Activated T-helper 1 cell treated with anti-CD3 and anti-CD28 coated beads, Interleukin-12 subunit alpha, Interleukin-12 subunit beta, Interleukin-2, Interleukin-4 antibody, amounts not matched to agents 30 ng/mL and 10 ng/mL and 1 ng/mL, durations not matched to agents 14 hours and 24 hours and 36 hours (primary cell): ENCODE results near the gene PCAT7. TPM values are rescaled to one million over a fixed set of nuclear protein-coding genes. Genes with fewer than 3 reads are reported as not detected.
"Not testable (repeated sequence)": the region's sequence is repeated elsewhere in the genome, so short reads cannot be mapped to it uniquely, and the experiment has no call there.

Source experiments
- DNase-seq: peaks from one replicate; pipeline ENCODE4 v3.0.0; 2021; ENCODE audit warnings: low spot score
- H3K27ac Mint-ChIP-seq: one replicate; pipeline ENCODE4 v1.8.0; 2021; ENCODE audit warnings: mild to moderate bottlenecking, mixed read lengths
- H3K27me3 Mint-ChIP-seq: one replicate; pipeline ENCODE4 v1.8.0; 2022; ENCODE audit warnings: mild to moderate bottlenecking, moderate library complexity, mixed read lengths; ENCODE audit not compliant: insufficient read depth
- H3K36me3 Mint-ChIP-seq: one replicate; pipeline ENCODE4 v1.8.0; 2021; ENCODE audit warnings: low read depth, mixed read lengths
- H3K4me1 Mint-ChIP-seq: one replicate; pipeline ENCODE4 v1.8.0; 2021; ENCODE audit warnings: low read depth, mixed read lengths
- H3K4me3 Mint-ChIP-seq: one replicate; pipeline ENCODE4 v1.8.0; 2021; ENCODE audit warnings: mild to moderate bottlenecking, moderate library complexity, mixed read lengths
- H3K9me3 Mint-ChIP-seq: one replicate; pipeline ENCODE4 v1.8.0; 2021; ENCODE audit warnings: mixed read lengths
- intact Hi-C: fragments of 100-400 bp; cut with micrococcal nuclease; formaldehyde crosslinking; loops from one replicate; pipeline ENCODE4 v1.15.1; 2024
- total RNA-seq: library from RNA; stranded (reverse); gene quantifications from 2 replicates; pipeline ENCODE4 v1.2.3, GENCODE V29; 2022

PCAT7 gene
- total RNA-seq, 1 donor from 2014 or later = not detected

DNA sequence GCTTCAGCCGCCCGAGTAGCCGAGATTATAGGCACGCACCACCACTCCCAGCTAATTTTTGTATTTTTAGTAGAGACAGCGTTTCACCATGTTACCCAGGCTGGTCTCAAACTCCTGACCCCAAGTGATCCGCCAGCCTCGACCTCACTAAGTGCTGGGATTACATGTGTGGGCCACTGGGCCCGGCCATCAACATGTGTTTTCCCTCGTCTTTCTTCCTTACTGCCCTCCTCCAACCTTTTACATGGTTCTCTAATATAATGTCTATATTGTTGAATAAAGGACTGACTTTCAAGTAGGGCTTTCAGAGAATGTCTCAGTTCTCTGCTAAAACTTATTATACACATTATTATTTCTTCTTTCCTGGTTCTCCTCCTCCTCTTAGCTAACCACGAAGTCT is 21.3 kb upstream of the PCAT7 start:
- no peaks in the 10 kb centered on the region for H3K9me3 Mint-ChIP-seq
- H3K36me3 Mint-ChIP-seq = no peaks in the 10 kb centered on the region
- no peaks in the 10 kb centered on the region for H3K4me1 Mint-ChIP-seq
- H3K4me3 Mint-ChIP-seq = no peak overlapping the region
- intact Hi-C loops = no loop called here
- no peak for DNase-seq
- no peak overlapping the region for H3K27ac Mint-ChIP-seq
- peaks cover 18% of the 10 kb centered on the region for H3K27me3 Mint-ChIP-seq

DNA sequence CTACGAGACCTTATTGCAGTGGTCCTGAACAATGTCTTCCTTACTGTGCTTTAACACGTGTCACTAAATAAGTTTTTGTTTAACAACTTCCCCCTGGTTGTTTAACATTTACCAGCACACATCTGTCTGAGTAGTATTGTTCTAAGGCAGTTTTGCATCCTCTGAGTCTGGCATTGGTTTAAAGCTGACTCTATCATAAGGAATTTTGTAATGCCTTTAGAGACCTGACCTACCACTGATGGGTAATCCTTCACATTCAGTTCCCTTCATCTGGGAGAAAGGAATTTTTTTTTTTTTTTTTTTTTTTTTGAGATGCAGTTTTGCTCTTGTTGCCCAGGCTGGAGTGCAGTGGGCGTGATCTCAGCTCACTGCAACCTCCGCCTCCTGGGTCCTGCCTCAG is 20.0 kb upstream of the PCAT7 start:
- intact Hi-C loops = no loop called here
- no peak for DNase-seq
- Mint-ChIP-seq H3K36me3 (no peaks in the 10 kb centered on the region), H3K27ac (no peak overlapping the region), H3K27me3 (peaks cover 15% of the 10 kb centered on the region), H3K4me1 (no peaks in the 10 kb centered on the region), H3K4me3 (no peak overlapping the region), H3K9me3 (no peaks in the 10 kb centered on the region)

GRCh38 chr9:94538908-94539307 is 16.0 kb upstream of the PCAT7 start:
- DNase-seq = no peak
- no peak overlapping the region for H3K27ac Mint-ChIP-seq
- H3K9me3 Mint-ChIP-seq = no peaks in the 10 kb centered on the region
- H3K4me3 Mint-ChIP-seq = no peak overlapping the region
- intact Hi-C loops = no loop called here
- peaks cover 2% of the 10 kb centered on the region for H3K27me3 Mint-ChIP-seq
- H3K4me1 Mint-ChIP-seq = no peaks in the 10 kb centered on the region
- H3K36me3 Mint-ChIP-seq = no peaks in the 10 kb centered on the region

DNA sequence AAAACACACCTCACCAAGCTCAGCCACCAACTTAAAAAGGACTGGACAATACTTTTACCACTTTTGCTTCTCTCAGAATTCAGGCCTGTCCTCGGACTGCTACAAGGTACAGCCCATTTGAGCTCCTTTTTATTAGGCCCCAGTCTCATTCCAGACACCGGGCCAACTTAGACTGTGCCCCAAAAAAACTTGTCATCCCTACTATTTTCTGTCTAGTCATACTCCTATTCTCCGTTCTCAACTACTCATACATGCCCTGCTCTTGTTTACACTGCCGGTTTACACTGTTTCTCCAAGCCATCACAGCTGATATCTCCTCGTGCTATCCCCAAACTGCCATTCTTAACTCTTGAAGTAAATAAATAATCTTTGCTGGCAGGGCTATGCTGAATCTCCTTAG is 10.5 kb upstream of the PCAT7 start:
- peaks cover 13% of the 10 kb centered on the region for H3K27me3 Mint-ChIP-seq
- H3K4me1 Mint-ChIP-seq, H3K36me3 Mint-ChIP-seq, intact Hi-C loops, H3K9me3 Mint-ChIP-seq, H3K4me3 Mint-ChIP-seq, H3K27ac Mint-ChIP-seq, DNase-seq: not testable (repeated sequence)

- intact Hi-C loops = no loop called here
- Mint-ChIP-seq H3K4me1 (no peaks in the 10 kb centered on the region), H3K27me3 (peaks cover 16% of the 10 kb centered on the region), H3K4me3 (no peak overlapping the region), H3K27ac (no peak overlapping the region), H3K36me3 (no peaks in the 10 kb centered on the region), H3K9me3 (no peaks in the 10 kb centered on the region)
- DNase-seq = no peak
Observed at GRCh38 chr9:94545940-94546339, 8.9 kb upstream of the PCAT7 start.

DNA sequence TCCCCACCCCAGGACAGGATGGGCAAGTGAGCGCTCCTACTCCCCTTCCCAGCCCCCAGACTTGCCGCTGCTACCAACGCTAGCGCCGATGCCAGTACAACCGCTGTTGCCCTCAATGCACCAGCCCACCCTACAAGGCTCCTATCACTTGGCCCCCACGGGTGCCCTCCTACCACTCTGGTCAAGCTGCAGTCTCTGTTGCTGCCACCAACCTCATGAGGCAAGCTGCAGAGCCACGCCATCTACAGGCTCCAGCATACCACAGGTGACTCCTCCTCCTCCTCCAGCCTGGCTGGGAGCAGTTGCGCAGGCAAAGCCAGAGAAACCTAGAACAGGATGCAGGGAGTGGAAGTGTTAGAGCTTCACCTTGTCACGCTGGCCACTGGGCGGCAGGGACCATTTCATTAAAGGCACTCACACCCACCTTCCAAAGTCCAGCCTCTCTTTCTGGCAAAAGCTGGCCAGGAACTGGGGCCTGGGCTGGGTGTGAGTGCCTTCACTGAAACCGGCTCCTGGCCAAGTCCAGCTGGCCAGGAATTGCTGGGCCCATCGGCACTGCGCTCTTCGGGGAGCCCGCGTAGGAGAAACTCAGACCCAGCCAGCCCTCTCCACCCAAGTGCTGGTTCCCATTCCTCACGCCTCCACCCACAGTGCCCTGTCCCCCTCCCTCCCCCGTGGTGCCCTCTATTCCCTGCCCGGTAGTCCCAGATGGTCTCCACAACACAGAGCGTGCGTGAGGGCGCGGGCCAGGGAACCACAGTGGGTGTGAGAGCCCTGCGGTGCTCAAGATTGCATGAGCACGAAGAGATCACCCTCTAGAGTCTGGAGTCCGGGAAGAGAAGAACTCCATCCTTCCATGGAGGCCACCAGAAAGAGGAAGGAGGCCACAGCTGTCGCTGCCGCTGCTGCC is 1.6 kb upstream of the PCAT7 start:
- intact Hi-C loops = no loop called here
- Mint-ChIP-seq H3K36me3 (no peaks in the 10 kb centered on the region), H3K27me3 (peaks cover 14% of the 10 kb centered on the region), H3K9me3 (no peaks in the 10 kb centered on the region), H3K4me1 (no peaks in the 10 kb centered on the region), H3K4me3 (no peak overlapping the region), H3K27ac (no peak overlapping the region)
- no peak for DNase-seq

DNA sequence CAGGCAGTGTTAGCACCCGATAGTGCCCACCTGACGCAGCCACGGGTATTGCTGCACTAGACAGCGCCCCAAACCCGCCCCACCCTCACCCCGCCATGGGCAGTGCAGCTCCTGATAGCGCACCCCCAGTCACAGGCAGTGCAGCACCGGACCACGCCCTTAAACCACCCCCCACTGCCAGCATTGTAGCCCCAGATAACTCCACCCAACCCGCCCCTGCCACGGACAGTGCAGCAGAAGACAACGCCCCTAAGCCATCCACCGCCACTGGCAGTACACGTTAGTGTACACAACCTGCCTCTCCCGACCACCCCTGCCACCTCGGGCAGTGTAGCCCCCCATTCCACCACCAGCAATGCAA is 825 bp upstream of the PCAT7 start:
- Mint-ChIP-seq H3K4me3 (no peak overlapping the region), H3K9me3 (no peaks in the 10 kb centered on the region), H3K27ac (no peak overlapping the region), H3K36me3 (no peaks in the 10 kb centered on the region), H3K27me3 (peaks cover 12% of the 10 kb centered on the region), H3K4me1 (no peaks in the 10 kb centered on the region)
- intact Hi-C loops = loop anchor here (1.0 kb wide), 1 partner anchor 49 kb away; no protein-coding TSS in a partner anchor
- no peak for DNase-seq

GRCh38 chr9:94557376-94557775 is 2.5 kb downstream of the PCAT7 start:
- no peaks in the 10 kb centered on the region for H3K36me3 Mint-ChIP-seq
- no peak overlapping the region for H3K27ac Mint-ChIP-seq
- DNase-seq = no peak
- no peaks in the 10 kb centered on the region for H3K4me1 Mint-ChIP-seq
- intact Hi-C loops = no loop called here
- H3K4me3 Mint-ChIP-seq = no peak overlapping the region
- peaks cover 4% of the 10 kb centered on the region for H3K27me3 Mint-ChIP-seq
- H3K9me3 Mint-ChIP-seq = no peaks in the 10 kb centered on the region

GRCh38 chr9:94560237-94560636 is 5.4 kb downstream of the PCAT7 start:
- intact Hi-C loops = no loop called here
- no peak for DNase-seq
- peaks cover 4% of the 10 kb centered on the region for H3K27me3 Mint-ChIP-seq
- H3K27ac Mint-ChIP-seq = no peak overlapping the region
- H3K9me3 Mint-ChIP-seq = no peaks in the 10 kb centered on the region
- no peaks in the 10 kb centered on the region for H3K4me1 Mint-ChIP-seq
- no peaks in the 10 kb centered on the region for H3K36me3 Mint-ChIP-seq
- H3K4me3 Mint-ChIP-seq = no peak overlapping the region

DNA sequence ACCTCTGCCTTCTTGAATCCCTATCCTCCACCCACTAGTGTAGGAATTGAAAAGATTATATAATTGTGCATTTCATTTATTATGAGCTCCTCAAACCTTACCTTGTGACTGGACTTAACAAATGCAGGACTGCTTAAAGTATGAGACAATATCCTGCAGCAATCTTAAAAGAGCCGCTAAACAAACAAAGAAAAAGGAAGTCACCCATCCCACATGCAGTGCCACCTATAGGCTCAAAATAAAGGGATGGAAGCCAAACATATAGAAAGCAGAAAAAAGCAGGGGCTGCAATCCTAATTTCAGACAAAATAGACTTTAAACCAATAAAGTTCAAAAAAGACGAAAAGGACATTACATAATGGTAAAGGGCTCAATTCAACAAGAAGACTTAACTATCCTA is 8.7 kb downstream of the PCAT7 start:
- no peaks in the 10 kb centered on the region for H3K4me1 Mint-ChIP-seq
- no peak overlapping the region for H3K27ac Mint-ChIP-seq
- no peak for DNase-seq
- peaks cover 4% of the 10 kb centered on the region for H3K27me3 Mint-ChIP-seq
- H3K36me3 Mint-ChIP-seq = no peaks in the 10 kb centered on the region
- intact Hi-C loops = no loop called here
- H3K4me3 Mint-ChIP-seq = no peak overlapping the region
- no peaks in the 10 kb centered on the region for H3K9me3 Mint-ChIP-seq

- H3K9me3 Mint-ChIP-seq, H3K27me3 Mint-ChIP-seq, H3K4me3 Mint-ChIP-seq, intact Hi-C loops, H3K4me1 Mint-ChIP-seq, H3K36me3 Mint-ChIP-seq, DNase-seq, H3K27ac Mint-ChIP-seq: not testable (repeated sequence)
Observed at GRCh38 chr9:94564279-94564678, 9.4 kb downstream of the PCAT7 start.

GRCh38 chr9:94566550-94566949 is 11.7 kb downstream of the PCAT7 start:
- Mint-ChIP-seq H3K4me1 (no peaks in the 10 kb centered on the region), H3K27me3 (peaks cover 4% of the 10 kb centered on the region), H3K9me3 (no peaks in the 10 kb centered on the region), H3K4me3 (no peak overlapping the region), H3K36me3 (no peaks in the 10 kb centered on the region), H3K27ac (no peak overlapping the region)
- no peak for DNase-seq
- intact Hi-C loops = no loop called here

DNA sequence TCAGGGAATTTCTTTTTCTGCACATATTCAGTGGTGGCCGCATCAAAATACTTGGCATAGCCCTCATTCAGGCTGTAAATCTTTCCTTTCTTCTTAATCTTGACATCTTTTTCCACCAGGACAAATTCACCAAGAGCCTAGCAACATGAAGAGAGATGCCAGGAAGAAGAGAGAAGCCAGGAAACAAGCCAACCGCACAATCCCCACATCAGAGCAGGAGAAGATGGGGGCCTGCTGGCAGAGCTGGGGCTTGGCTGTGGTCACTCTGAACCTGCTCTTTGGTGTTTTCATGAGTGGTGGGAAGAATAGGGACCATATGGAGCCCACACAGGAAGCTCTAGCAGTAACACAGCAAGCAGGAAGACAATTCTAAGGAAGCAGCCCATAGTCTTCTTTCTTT is 12.4 kb downstream of the PCAT7 start:
- Mint-ChIP-seq H3K36me3 (no peaks in the 10 kb centered on the region), H3K4me1 (no peaks in the 10 kb centered on the region), H3K9me3 (no peaks in the 10 kb centered on the region), H3K4me3 (no peak overlapping the region), H3K27me3 (peaks cover 11% of the 10 kb centered on the region), H3K27ac (no peak overlapping the region)
- no peak for DNase-seq
- intact Hi-C loops = no loop called here
